GM12891 (cell line): Measurements from ENCODE around the gene DMC1.

ENCODE experiments used
- POLR2A ChIP-seq: IDR thresholded peaks from 2 replicates; pipeline ENCODE4 v1.6.1; 2011; ENCODE audit warnings: low read depth, low read length, control low read depth
- POLR2AphosphoS5 ChIP-seq: IDR thresholded peaks from 2 replicates; pipeline ENCODE4 v1.6.1; 2011; ENCODE audit warnings: low read depth, low read length, control low read depth
- TAF1 ChIP-seq: IDR thresholded peaks from 2 replicates; pipeline ENCODE4 v1.6.1; 2011; ENCODE audit warnings: low read depth, low read length, control low read depth

GRCh38 chr22:38513063-38513462 lies 56.9 kb downstream of the DMC1 start:
- no peak for TF ChIP-seq TAF1
- TF ChIP-seq POLR2AphosphoS5, result no peak
- no peak for TF ChIP-seq POLR2A
